Muscle layer of colon (tissue), 2 donors: Measurements from ENCODE around the gene COL9A2.

Experiments used
- H3K27ac ChIP-seq: one replicate; pipeline ENCODE4 v1.7.0; 2013; ENCODE audit warnings: low read depth, mild to moderate bottlenecking, low read length, moderate library complexity
- H3K27me3 ChIP-seq, 2 donors: one replicate each; pipeline ENCODE4 v1.7.0; 2013; ENCODE audit warnings: low read length in 2 of 2, mild to moderate bottlenecking in 2 of 2; ENCODE audit not compliant: insufficient read depth in 2 of 2, control insufficient read depth in 1 of 2
- H3K36me3 ChIP-seq: one replicate; pipeline ENCODE4 v1.7.0; 2013; ENCODE audit warnings: mild to moderate bottlenecking, low read length; ENCODE audit not compliant: insufficient read depth
- H3K4me1 ChIP-seq: one replicate; pipeline ENCODE4 v1.7.0; 2013; ENCODE audit warnings: mild to moderate bottlenecking, low read length; ENCODE audit not compliant: insufficient read depth
- H3K4me3 ChIP-seq, 2 donors: one replicate each; pipeline ENCODE4 v1.7.0; 2013; ENCODE audit warnings: low read length in 2 of 2, low read depth in 1 of 2, mild to moderate bottlenecking in 1 of 2, moderate library complexity in 1 of 2
- H3K9ac ChIP-seq: one replicate; pipeline ENCODE4 v1.7.0; 2013; ENCODE audit warnings: low read length
- H3K9me3 ChIP-seq: one replicate; pipeline ENCODE4 v1.7.0; 2013; ENCODE audit warnings: mild to moderate bottlenecking, low read length
- donor health status: abdominal sarcoma.
- donor health status: Adenocarcinoma of cecum.

COL9A2 gene

DNA sequence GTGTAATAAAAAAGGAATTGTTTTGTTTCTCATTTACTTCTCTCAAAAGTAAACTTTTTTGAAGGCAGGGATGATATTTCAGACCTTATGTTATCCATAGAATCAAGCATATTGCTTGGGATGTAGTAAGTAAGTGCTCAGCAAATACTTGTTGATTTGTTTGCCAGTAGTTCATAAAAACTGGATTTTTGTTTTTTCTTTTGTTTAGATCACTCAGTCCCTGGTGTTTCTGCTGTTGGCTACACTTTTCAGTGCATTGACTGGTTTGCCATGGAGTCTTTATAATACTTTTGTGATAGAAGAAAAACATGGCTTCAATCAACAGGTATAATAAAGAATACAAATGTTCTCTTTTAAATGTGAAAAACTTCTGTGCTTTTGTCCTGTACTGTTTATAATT is 48.9 kb downstream of the COL9A2 start:
- Histone ChIP-seq H3K9me3 (no peaks in the 10 kb centered on the region), H3K9ac (no peak overlapping the region), H3K27me3 (no peaks in the 10 kb centered on the region), H3K36me3 (peaks cover 45% of the 10 kb centered on the region), H3K4me3 (no peak overlapping the region), H3K27ac (peak overlapping the region; percentile 37), H3K4me1 (peaks cover 32% of the 10 kb centered on the region)

DNA sequence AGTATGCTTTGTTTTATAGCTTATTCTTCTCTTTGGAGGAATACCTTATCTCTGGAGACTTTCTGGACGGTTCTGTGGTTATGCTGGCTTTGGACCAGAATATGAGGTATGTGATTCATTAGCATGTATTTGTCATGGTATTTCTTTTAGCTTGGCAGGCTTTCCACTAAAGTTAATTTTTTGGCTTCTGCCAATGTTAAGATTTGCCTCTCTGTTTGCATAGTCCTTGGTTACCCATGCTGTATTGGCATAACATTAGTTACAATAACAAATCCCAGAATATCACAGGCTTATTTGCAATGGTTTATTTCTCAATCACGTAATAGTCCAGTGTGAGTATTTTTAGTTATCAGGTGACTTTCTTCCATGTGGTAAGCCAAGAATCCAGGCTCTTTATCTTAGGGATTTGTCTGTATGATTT is 49.3 kb downstream of the COL9A2 start:
- Histone ChIP-seq H3K9me3 (no peaks in the 10 kb centered on the region), H3K4me3 (no peak overlapping the region), H3K9ac (no peak overlapping the region), H3K27me3 (no peaks in the 10 kb centered on the region), H3K36me3 (peaks cover 46% of the 10 kb centered on the region), H3K27ac (peak overlapping the region; percentile 15), H3K4me1 (peaks cover 37% of the 10 kb centered on the region)

DNA sequence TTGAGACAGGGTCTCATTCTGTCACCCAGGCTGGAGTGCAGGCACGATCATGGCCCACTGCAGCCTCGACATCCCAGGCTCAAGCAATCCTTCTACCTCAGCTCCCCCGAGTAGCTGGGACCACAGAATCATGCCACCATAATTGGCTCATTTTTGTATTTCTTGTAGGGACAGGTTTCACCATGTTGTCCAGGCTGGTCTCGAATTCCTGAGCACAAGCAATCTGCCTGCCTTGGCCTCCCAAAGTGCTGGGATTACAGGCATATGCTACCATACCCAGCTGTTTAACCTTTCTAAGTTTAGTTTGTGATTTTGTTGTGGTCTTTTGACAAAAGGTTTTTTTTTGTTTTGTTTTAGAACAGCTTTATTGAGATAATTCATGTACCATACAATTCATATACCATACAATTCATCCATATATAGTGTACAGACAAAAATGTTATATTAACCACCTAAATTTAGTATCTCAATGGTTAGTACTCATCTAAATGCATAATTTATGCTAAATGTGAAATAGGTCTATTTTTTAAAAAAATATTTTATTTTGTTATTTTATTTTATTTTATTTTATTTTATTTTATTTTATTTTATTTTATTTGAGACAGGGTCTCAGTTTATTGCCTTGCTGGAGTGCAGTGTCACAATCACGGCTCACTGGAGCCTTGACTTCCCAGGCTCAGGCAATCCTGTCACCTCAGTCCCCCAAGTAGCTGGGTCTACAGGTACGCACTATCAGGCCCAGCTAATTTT is 50.1 kb downstream of the COL9A2 start:
- Histone ChIP-seq H3K9ac (no peak overlapping the region), H3K27ac (no peak overlapping the region), H3K36me3 (peaks cover 46% of the 10 kb centered on the region)

DNA sequence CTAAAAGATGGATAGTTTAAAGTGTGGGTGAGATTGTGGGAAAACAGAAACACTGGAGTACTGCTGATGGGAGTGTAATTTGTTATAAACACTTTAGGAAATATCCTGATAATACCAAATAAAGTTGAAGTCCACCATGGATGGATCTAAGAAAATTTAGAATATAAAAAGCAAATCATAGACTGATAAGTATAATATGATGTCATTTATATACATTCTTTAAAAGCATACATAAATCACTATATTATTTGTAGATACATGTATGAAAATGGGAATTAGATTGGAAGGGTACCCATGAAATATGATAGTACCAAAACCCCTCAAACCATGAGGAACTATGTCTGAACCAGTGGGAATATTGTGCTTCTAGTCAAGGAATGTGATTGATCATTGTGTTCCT is 51.2 kb downstream of the COL9A2 start:
- Histone ChIP-seq H3K27ac (no peak overlapping the region), H3K9me3 (no peaks in the 10 kb centered on the region), H3K27me3 (no peaks in the 10 kb centered on the region), H3K9ac (no peak overlapping the region), H3K4me3 (no peak overlapping the region), H3K36me3 (peaks cover 51% of the 10 kb centered on the region), H3K4me1 (peaks cover 44% of the 10 kb centered on the region)

More for the DNA sequence above, 50.1 kb downstream of the COL9A2 start:
- no peaks in the 10 kb centered on the region for H3K9me3 ChIP-seq
- no peaks in the 10 kb centered on the region for H3K27me3 ChIP-seq
- peaks cover 40% of the 10 kb centered on the region for H3K4me1 ChIP-seq
- H3K4me3 ChIP-seq = no peak overlapping the region

DNA sequence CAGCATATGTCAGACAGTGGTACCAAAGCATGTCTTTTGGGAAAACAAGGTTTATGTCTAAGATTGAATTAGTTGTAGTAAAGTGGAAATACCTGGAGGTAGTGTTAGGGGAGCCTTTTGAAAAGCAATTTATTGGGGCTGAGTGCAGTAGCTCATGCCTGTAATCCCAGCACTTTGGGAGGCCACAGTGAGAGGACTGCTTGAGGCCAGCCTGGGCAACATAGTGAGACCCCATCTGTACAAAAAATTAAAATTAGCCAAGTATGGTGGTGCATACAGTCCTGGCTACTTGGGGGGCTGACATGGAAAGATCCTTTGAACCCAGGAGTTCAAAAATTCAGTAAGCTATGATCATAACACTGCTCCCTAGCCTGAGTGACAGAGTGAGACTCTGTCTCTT is 51.8 kb downstream of the COL9A2 start:
- no peaks in the 10 kb centered on the region for H3K9me3 ChIP-seq
- H3K36me3 ChIP-seq = peaks cover 52% of the 10 kb centered on the region
- no peaks in the 10 kb centered on the region for H3K27me3 ChIP-seq
- H3K4me3 ChIP-seq = no peak overlapping the region
- H3K4me1 ChIP-seq = peaks cover 47% of the 10 kb centered on the region
- no peak overlapping the region for H3K9ac ChIP-seq
- H3K27ac ChIP-seq = no peak overlapping the region

DNA sequence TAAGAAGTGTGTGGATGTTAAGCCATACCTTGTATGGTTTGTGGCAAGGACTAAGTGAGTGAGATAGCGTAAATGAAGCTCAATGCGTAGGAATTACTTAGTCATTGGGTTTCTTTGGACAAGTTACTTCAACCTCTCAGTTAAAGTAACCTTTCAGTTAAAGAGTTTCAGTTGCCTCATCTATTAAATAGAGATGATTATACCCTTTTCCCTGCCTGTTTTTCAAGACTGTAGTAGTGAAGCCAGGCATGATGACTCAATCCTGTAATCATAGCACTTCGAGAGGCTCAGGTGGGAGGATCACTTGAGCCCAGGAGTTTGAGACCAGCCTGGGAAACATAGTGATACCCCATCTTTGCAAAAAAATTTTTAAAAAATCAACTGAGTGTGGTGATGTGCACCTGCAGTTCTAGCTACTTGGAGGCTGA is 52.7 kb downstream of the COL9A2 start:
- Histone ChIP-seq H3K27ac (no peak overlapping the region), H3K4me3 (no peak overlapping the region), H3K9ac (no peak overlapping the region), H3K9me3 (no peaks in the 10 kb centered on the region), H3K27me3 (no peaks in the 10 kb centered on the region), H3K36me3 (peaks cover 45% of the 10 kb centered on the region), H3K4me1 (peaks cover 52% of the 10 kb centered on the region)

DNA sequence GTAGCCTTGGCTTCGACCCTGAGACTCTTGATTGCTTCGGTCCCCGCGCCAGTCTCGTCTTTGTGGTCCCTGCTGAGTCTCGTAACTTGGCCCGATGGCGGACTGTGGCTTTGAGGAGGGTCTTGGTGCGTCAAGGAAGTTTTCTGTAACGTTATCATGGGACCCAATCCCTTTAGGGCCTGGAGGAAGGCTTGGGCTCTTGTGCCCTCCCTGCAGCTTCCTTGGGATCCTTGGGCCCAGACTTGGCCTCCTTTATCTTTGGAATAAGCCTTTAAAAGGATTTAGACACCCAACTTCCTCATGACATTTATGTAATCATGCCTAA is 58.7 kb downstream of the COL9A2 start:
- peak overlapping the region; percentile 82 for H3K27ac ChIP-seq
- peak overlapping the region; percentile 73 to 100 for H3K4me3 ChIP-seq
- peaks cover 36% of the 10 kb centered on the region for H3K4me1 ChIP-seq

DNA sequence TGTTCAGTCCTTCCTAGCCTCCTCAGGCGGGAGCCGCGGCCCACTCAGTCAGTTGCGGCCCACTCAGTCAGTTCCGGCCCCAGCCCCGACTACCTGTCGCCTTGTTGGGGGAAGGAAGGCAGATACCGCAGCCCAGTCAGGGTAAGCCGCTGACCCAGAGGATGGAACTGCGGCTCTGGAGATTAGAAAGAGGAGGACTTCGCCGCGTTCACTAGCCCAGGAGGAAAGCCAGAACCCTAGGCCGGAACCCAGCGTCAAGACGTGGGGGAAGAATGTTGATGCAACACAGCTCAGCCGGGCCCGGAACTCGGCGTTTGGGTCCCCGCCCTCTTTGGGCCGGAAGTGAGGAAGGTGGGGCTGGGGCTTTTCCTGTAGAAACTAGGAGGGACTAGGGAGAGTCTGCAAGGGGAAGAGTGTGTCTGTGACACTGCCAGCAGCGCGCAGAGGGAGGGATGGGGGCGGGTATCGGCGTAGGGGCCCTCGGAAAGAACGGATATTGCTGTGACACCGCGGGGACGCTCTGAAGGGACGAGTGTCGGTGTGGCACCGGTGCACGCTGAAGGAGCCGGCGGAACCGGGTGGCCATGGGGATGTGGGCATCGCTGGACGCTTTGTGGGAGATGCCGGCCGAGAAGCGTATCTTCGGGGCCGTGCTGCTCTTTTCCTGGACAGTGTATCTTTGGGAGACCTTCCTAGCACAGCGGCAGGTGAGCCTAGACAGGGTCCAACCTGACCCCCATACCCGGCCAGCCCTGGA is 59.2 kb downstream of the COL9A2 start, which contains the start of gene ZMPSTE24:
ZMPSTE24 (plus strand) TSS at position 549 of the 757 bp plus-strand sequence; CDS start at position 585, 36 bp downstream.
- H3K4me1 ChIP-seq = peaks cover 31% of the 10 kb centered on the region

More for the DNA sequence above, 58.7 kb downstream of the COL9A2 start:
- peak overlapping the region; percentile 89 for H3K9ac ChIP-seq
- H3K9me3 ChIP-seq = no peaks in the 10 kb centered on the region
- H3K36me3 ChIP-seq = peaks cover 32% of the 10 kb centered on the region
- no peaks in the 10 kb centered on the region for H3K27me3 ChIP-seq

DNA sequence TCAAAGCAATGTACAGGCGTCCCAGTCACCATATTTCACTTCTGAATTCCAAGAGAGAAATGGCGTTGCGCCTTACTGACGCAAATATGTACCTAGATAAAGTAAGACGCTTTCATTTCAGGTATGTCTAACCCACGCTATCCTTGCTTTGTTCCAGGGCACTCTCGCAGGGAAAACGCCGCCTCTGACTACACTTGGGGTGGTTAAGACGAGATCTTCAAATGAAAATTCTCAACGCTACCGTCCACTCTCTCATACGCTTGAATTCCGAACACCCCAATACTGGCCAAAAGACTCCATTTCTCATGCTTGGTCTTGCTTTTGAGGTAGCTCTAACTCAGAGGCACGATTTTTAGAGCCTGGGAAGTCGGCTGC is 59.8 kb downstream of the COL9A2 start:
- Histone ChIP-seq H3K27ac (peak overlapping the region; percentile 82), H3K27me3 (no peaks in the 10 kb centered on the region), H3K9ac (peak overlapping the region; percentile 98), H3K9me3 (no peaks in the 10 kb centered on the region), H3K36me3 (peaks cover 22% of the 10 kb centered on the region), H3K4me1 (peaks cover 27% of the 10 kb centered on the region), H3K4me3 (peak overlapping the region; percentile 73 to 100)

More for the DNA sequence above, 59.2 kb downstream of the COL9A2 start, which contains the start of gene ZMPSTE24:
- Histone ChIP-seq H3K27me3 (no peaks in the 10 kb centered on the region), H3K4me3 (peak within 1 kb of the TSS; percentile 73 to 100), H3K36me3 (peaks cover 27% of the 10 kb centered on the region), H3K9ac (peak within 1 kb of the TSS; percentile 98), H3K9me3 (no peaks in the 10 kb centered on the region), H3K27ac (peak within 1 kb of the TSS; percentile 82)

DNA sequence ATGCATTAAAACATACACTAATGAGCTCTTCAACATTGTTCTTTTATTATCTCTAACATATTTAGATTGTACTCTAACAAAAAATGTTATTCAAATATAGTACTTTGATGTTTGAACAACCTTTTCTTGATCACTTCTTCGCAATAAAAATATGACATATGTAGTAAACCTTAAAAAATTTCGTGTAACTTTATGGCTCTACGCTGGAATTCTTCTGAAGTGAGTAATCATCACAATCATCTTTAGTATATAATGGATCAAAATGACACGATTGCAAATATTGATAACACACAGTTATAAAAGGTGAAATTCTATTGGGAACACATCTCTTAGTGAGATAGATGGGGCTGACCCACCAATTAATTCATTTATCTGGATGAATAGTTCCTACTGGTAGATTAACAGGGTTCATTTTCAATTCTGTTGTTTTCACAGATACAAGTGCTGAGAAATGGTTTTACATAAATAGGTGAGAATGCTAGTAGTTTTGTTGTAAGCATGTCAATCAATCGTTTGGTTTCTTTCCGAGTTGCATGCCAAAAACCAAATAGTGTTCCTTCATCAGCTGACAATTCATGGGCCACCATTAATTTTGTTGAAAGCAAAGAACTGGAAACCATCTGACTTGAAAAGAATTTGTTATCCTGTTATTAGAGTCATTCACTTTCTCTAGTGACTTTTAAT is 60.5 kb downstream of the COL9A2 start:
- peak overlapping the region; percentile 73 to 100 for H3K4me3 ChIP-seq
- no peaks in the 10 kb centered on the region for H3K27me3 ChIP-seq
- no peak overlapping the region for H3K27ac ChIP-seq
- peaks cover 15% of the 10 kb centered on the region for H3K36me3 ChIP-seq
- H3K4me1 ChIP-seq = peaks cover 27% of the 10 kb centered on the region
- peak overlapping the region; percentile 98 for H3K9ac ChIP-seq
- no peaks in the 10 kb centered on the region for H3K9me3 ChIP-seq

DNA sequence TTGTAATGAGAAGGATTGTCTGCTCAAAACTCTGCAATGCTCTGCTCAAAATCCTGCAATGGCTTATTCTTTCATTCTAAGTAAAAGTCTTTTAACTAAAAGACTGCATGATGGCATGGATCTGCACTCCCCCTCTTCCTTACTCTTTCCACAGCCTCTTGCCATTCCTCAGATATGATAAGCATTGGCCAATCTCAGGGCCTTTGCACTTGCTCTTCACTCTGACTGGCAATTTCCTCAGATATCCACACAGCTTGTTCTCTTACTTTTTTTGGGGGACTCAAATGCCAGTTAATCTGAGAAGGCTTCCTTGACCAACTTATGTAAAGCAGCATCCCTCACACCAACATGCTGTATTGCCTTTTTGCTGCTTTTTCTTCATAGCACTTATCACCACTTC is 61.9 kb downstream of the COL9A2 start:
- Histone ChIP-seq H3K4me1 (peaks cover 15% of the 10 kb centered on the region), H3K9ac (no peak overlapping the region), H3K27ac (no peak overlapping the region), H3K4me3 (no peak overlapping the region), H3K9me3 (no peaks in the 10 kb centered on the region), H3K27me3 (no peaks in the 10 kb centered on the region), H3K36me3 (peaks cover 1% of the 10 kb centered on the region)
